Lung (tissue), 12 donors: ENCODE results near the gene SPAG6. TPM values are rescaled to one million over a fixed set of nuclear protein-coding genes. Genes with fewer than 3 reads are reported as not detected.

Experiments used
- ATAC-seq: fragments of 200-7000 bp; cut with Tn5 transposase; one replicate; pipeline ENCODE4 v1.9.1; 2020; ENCODE audit warnings: moderate number of reproducible peaks; ENCODE audit not compliant: insufficient read depth, low FRiP score
- DNase-seq, 3 donors: peaks; one replicate each; pipeline ENCODE4 v3.0.0-alpha.2; 2013 to 2017
- H3K27ac ChIP-seq, 2 donors: one replicate each; pipeline ENCODE4 v1.5.1; 2013; ENCODE audit warnings: mild to moderate bottlenecking in 2 of 2, moderate library complexity in 2 of 2, control low read depth in 1 of 2, inconsistent platforms in 1 of 2, low read depth in 1 of 2, low read length in 1 of 2
- H3K27me3 ChIP-seq, 3 donors: one replicate each; pipeline ENCODE4 v1.5.1; 2013; ENCODE audit warnings: low read length in 2 of 3; ENCODE audit not compliant: control insufficient read depth in 3 of 3, insufficient read depth in 3 of 3
- H3K36me3 ChIP-seq, 4 donors: one replicate each; pipeline ENCODE4 v1.5.1; 2013; ENCODE audit warnings: low read length in 4 of 4, mild to moderate bottlenecking in 1 of 4, moderate library complexity in 1 of 4; ENCODE audit not compliant: control insufficient read depth in 4 of 4, insufficient read depth in 4 of 4
- H3K4me1 ChIP-seq, 5 donors: one replicate each; pipeline ENCODE4 v1.5.1; 2013; ENCODE audit warnings: low read length in 5 of 5, mild to moderate bottlenecking in 2 of 5, moderate library complexity in 1 of 5; ENCODE audit not compliant: control insufficient read depth in 5 of 5, insufficient read depth in 5 of 5
- H3K4me3 ChIP-seq: one replicate; pipeline ENCODE4 v1.5.1; 2013; ENCODE audit warnings: mild to moderate bottlenecking, control low read depth, moderate library complexity
- H3K9ac ChIP-seq, 2 donors: one replicate each; pipeline ENCODE4 v1.5.1; 2013; ENCODE audit warnings: low read length in 2 of 2, control low read depth in 1 of 2; ENCODE audit not compliant: insufficient read depth in 1 of 2
- H3K9me3 ChIP-seq, 4 donors: one replicate each; pipeline ENCODE4 v1.5.1; 2013; ENCODE audit warnings: low read length in 3 of 4, mild to moderate bottlenecking in 1 of 4, moderate library complexity in 1 of 4; ENCODE audit not compliant: control insufficient read depth in 4 of 4, insufficient read depth in 3 of 4
- CTCF ChIP-seq: IDR thresholded peaks from 2 replicates; pipeline ENCODE4 v1.5.1; 2012; ENCODE audit warnings: mild to moderate bottlenecking; ENCODE audit errors: control extremely low read depth, extremely low read depth
- WGBS, 2 donors: extraction: QIAGEN DNeasy Blood & Tissue Kit; methylation state at CpG; one replicate each; pipeline ENCODE4 v1.1.7; 2013; 5-methylcytosine and 5-hydroxymethylcytosine counted together
- polyA plus RNA-seq, 2 donors: library from polyadenylated mRNA; stranded (reverse); fragments of 200-250 nt; gene quantifications; one replicate each; pipeline ENCODE4 v1.2.1, GENCODE V29; 2013
- total RNA-seq, 2 donors: library from RNA; depleted of rRNA in 1 of 2; stranded (reverse); fragments of >200 nt in 1 of 2; gene quantifications; one replicate each; pipeline ENCODE4 v1.2.1, GENCODE V29; 2014 to 2021
- donor health status: control.
- donor health status: control.
- donor health status: Bipolar disorder and iron deficiency.
- donor health status: healthy.
- donor health status: DM: yes; HTN: yes; CAD: no.

Gene SPAG6
- total and polyA plus RNA-seq, 4 donors = 12.2 to 40.1 (median 23.6) TPM

DNA sequence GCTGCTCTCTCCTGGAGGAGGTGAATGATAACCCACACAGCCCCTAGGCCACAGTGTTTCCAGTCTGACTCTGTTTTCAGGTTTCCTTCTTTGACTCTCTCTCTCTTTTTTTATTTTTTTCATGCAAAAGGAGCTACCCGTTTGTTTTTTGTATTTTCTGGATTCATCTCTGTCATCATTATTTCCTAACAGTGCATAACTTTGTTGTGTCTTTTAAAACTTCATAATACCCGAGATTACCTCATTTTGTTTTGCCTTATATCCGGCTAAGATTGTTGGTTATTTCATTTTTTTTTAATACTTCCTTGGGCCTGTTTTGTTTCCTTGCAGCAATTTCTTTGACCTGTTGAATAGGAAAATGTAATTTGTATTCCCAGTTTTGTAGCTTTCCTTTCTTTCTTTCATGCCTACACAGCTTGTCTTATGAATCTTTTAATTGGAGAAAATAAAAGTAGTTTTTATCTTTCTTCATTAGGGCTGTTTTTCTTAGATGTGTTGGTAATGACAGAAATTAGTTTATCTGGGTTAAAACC lies 72.5 kb downstream of the SPAG6 start:
- Histone ChIP-seq H3K9me3 (no peaks in the 10 kb centered on the region), H3K9ac (no peak overlapping the region), H3K27ac (no peak overlapping the region), H3K4me1 (no peaks in the 10 kb centered on the region), H3K36me3 (no peaks in the 10 kb centered on the region), H3K27me3 (no peaks in the 10 kb centered on the region), H3K4me3 (no peak overlapping the region)
- 68 to 74% methylated on average over 3 of the region's 3 CpGs for WGBS, 2 donors
- DNase-seq = no peak
- no peak for TF ChIP-seq CTCF
- ATAC-seq = no peak

DNA sequence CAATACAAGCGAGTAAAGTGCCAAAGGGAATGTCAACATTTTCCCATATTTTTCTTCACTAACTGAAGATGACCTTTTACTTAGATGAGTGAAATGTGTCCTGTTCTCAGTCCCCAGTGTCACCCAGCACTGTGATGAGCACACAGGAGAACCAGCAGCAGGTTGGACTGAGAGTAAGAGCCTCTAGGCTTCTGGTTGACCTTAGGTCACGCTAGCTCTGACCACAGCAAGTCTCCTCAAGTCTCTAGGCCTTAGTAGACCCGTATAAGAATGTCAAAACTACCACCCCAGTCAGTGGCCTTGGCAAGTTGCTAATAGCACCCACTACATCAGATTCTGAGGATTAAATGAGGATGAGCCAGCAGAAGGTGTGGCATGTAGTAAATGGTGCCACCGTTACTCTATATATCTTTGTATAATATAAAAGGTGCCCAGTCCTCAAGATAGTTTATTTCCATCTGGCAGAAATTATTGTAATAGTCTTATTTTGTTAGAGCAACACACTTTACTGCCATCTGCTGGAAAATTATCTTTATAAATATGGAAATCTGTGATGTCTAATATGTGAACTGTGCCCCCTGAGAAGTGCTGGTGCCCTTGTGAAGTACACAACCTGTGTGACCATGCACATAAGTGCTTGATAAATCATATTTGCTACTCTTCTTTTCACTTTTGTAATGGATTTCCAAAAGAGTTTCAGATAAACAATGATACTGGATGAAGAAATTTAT lies 75.7 kb downstream of the SPAG6 start:
- no peak for ATAC-seq
- WGBS, 2 donors = 87 to 88% methylated on average over 4 of the region's 4 CpGs
- H3K27ac ChIP-seq = no peak overlapping the region

GRCh38 chr10:22426653-22427052 lies 81.4 kb downstream of the SPAG6 start:
- H3K27me3 ChIP-seq = no peaks in the 10 kb centered on the region
- 93 to 94% methylated on average over 5 of the region's 5 CpGs for WGBS, 2 donors
- TF ChIP-seq CTCF = no peak
- DNase-seq (no peak), ATAC-seq (no peak)
- H3K9ac ChIP-seq = no peak overlapping the region
- H3K27ac ChIP-seq = no peak overlapping the region
- H3K9me3 ChIP-seq = no peaks in the 10 kb centered on the region
- H3K4me1 ChIP-seq = peaks cover 0 to 14% (median 5%) of the 10 kb centered on the region in 5 donors
- no peaks in the 10 kb centered on the region for H3K36me3 ChIP-seq
- no peak overlapping the region for H3K4me3 ChIP-seq

More for the DNA sequence above, 75.7 kb downstream of the SPAG6 start:
- DNase-seq = peak in 1 of 3 donors; percentile 42
- H3K27me3 ChIP-seq = no peaks in the 10 kb centered on the region
- no peaks in the 10 kb centered on the region for H3K4me1 ChIP-seq
- no peaks in the 10 kb centered on the region for H3K36me3 ChIP-seq
- H3K9me3 ChIP-seq = no peaks in the 10 kb centered on the region
- no peak for TF ChIP-seq CTCF
- no peak overlapping the region for H3K4me3 ChIP-seq
- H3K9ac ChIP-seq = no peak overlapping the region
